H1 (cell line): ENCODE data around the gene PAX4. TPM values are rescaled to one million over a fixed set of nuclear protein-coding genes. Genes with fewer than 3 reads are reported as not detected.

Source experiments
- CTCF ChIA-PET: fragments of 300-600 bp; sonication (Branson Sonifier 250); formaldehyde crosslinking; loops from one replicate; lab custom pipeline; 2021; ENCODE audit not compliant: partially characterized antibody; lab: Charles Lee
- POLR2A ChIA-PET: fragments of 300-600 bp; sonication (Branson Sonifier 250); formaldehyde crosslinking; loops from one replicate; lab custom pipeline; 2021; ENCODE audit warnings: inconsistent platforms; ENCODE audit not compliant: partially characterized antibody; lab: Charles Lee
- DNase-seq, 2 experiments: peaks; one replicate each; pipeline versions ENCODE4 v3.0.0 to v3.0.0-alpha.2; 2010 to 2022; ENCODE audit warnings: low spot score in 2 of 2, low read depth in 1 of 2, mixed read lengths in 1 of 2
- FAIRE-seq: peaks from 2 replicates; lab custom pipeline; 2011; peaks lifted over from hg19 to GRCh38; lab: Jason Lieb, UNC
- H2AFZ ChIP-seq: 2 replicates; pipeline ENCODE4 v1.8.1; 2012; ENCODE audit warnings: low read length, inconsistent platforms
- H2AK5ac ChIP-seq: 2 replicates; pipeline ENCODE4 v1.6.1; 2013; ENCODE audit warnings: low read depth, low read length
- H2BK120ac ChIP-seq: replicated peaks from 2 replicates; pipeline ENCODE3; 2013; ENCODE audit warnings: low read depth, low read length, inconsistent platforms
- H2BK12ac ChIP-seq: 2 replicates; pipeline ENCODE4 v1.6.1; 2013; ENCODE audit warnings: low read depth, low read length
- H2BK15ac ChIP-seq: 2 replicates; pipeline ENCODE4 v1.6.1; 2013; ENCODE audit warnings: low read length
- H2BK20ac ChIP-seq: 2 replicates; pipeline ENCODE4 v1.6.1; 2013; ENCODE audit warnings: low read length
- H2BK5ac ChIP-seq: 2 replicates; pipeline ENCODE4 v1.6.1; 2013; ENCODE audit warnings: low read depth, low read length
- H3K14ac ChIP-seq: 2 replicates; pipeline ENCODE4 v1.6.1; 2013; ENCODE audit warnings: inconsistent platforms; ENCODE audit not compliant: insufficient read length
- H3K18ac ChIP-seq: 2 replicates; pipeline ENCODE4 v1.6.1; 2013; ENCODE audit warnings: low read length; ENCODE audit errors: extremely low read depth
- H3K23ac ChIP-seq: 2 replicates; pipeline ENCODE4 v1.6.1; 2013; ENCODE audit warnings: inconsistent platforms; ENCODE audit not compliant: insufficient read length
- H3K23me2 ChIP-seq: 2 replicates; pipeline ENCODE4 v1.6.1; 2013; ENCODE audit warnings: low read depth, low read length
- H3K27ac ChIP-seq: 2 replicates; pipeline ENCODE4 v1.6.1; 2011; ENCODE audit warnings: low read depth, low read length, inconsistent platforms
- H3K27me3 ChIP-seq, 4 experiments: replicated peaks in 1 of 4; 1 replicate in 1 of 4; 2 replicates in 3 of 4; pipeline versions ENCODE4 v1.6.1 to v1.8.1; 2011 to 2013; ENCODE audit warnings: low read length in 3 of 4, mild to moderate bottlenecking in 3 of 4, inconsistent platforms in 2 of 4, mixed read lengths in 2 of 4, moderate library complexity in 1 of 4; ENCODE audit not compliant: control insufficient read depth in 3 of 4, insufficient read depth in 3 of 4; ENCODE audit errors: extremely low read depth in 1 of 4
- H3K36me3 ChIP-seq, 4 experiments: 2 replicates each; pipeline versions ENCODE4 v1.6.1 to v1.8.1; 2011 to 2013; ENCODE audit warnings: mild to moderate bottlenecking in 4 of 4, low read length in 3 of 4, moderate library complexity in 2 of 4, control low read depth in 1 of 4, inconsistent platforms in 1 of 4; ENCODE audit not compliant: insufficient read depth in 4 of 4, control insufficient read depth in 2 of 4
- H3K4ac ChIP-seq: replicated peaks from 2 replicates; pipeline ENCODE3; 2013; ENCODE audit warnings: low read length, low read depth, mixed read lengths, inconsistent platforms; ENCODE audit not compliant: insufficient read length
- H3K4me1 ChIP-seq, 4 experiments: replicated peaks in 1 of 4; 1 replicate in 1 of 4; 2 replicates in 3 of 4; pipeline versions ENCODE4 v1.6.1 to v1.8.1; 2011 to 2013; ENCODE audit warnings: low read length in 3 of 4, inconsistent platforms in 2 of 4, mixed read lengths in 1 of 4; ENCODE audit not compliant: insufficient read depth in 4 of 4, control insufficient read depth in 3 of 4
- H3K4me2 ChIP-seq, 2 experiments: 2 replicates each; pipeline versions ENCODE4 v1.6.1 to v1.8.1; 2011 to 2013; ENCODE audit warnings: low read depth in 2 of 2, low read length in 2 of 2, control low read depth in 1 of 2, inconsistent platforms in 1 of 2, mild to moderate bottlenecking in 1 of 2; ENCODE audit not compliant: insufficient read depth in 1 of 2
- H3K4me3 ChIP-seq, 4 experiments: fragments of 200-600, 300-600 bp in 1 of 4; sonication (generic), shearing (Covaris generic), sonication (Bioruptor Twin) in 1 of 4; 2 replicates each; pipeline versions ENCODE4 v1.5.1 to v1.8.1; 2011 to 2016; ENCODE audit warnings: low read length in 4 of 4, low read depth in 3 of 4, control low read depth in 2 of 4, inconsistent platforms in 2 of 4, mild to moderate bottlenecking in 2 of 4, mixed read lengths in 1 of 4, moderate library complexity in 1 of 4; ENCODE audit not compliant: insufficient read depth in 2 of 4; ENCODE audit errors: extremely low read depth in 1 of 4
- H3K56ac ChIP-seq: replicated peaks from 2 replicates; pipeline ENCODE3; 2013; ENCODE audit warnings: low read depth, mild to moderate bottlenecking, mixed read lengths, low read length, inconsistent platforms; ENCODE audit not compliant: insufficient read length
- H3K79me1 ChIP-seq: 2 replicates; pipeline ENCODE4 v1.6.1; 2013; ENCODE audit warnings: low read depth, low read length, control low read depth
- H3K79me2 ChIP-seq, 2 experiments: 2 replicates each; pipeline versions ENCODE4 v1.6.1 to v1.8.1; 2012 to 2013; ENCODE audit warnings: low read length in 2 of 2, mild to moderate bottlenecking in 2 of 2, inconsistent platforms in 1 of 2; ENCODE audit not compliant: insufficient read depth in 2 of 2, control insufficient read depth in 1 of 2
- H3K9ac ChIP-seq, 4 experiments: replicated peaks in 1 of 4; 1 replicate in 1 of 4; 2 replicates in 3 of 4; pipeline versions ENCODE4 v1.6.1 to v1.8.1; 2011 to 2013; ENCODE audit warnings: low read depth in 3 of 4, low read length in 3 of 4, control low read depth in 2 of 4, mild to moderate bottlenecking in 2 of 4, moderate library complexity in 2 of 4, inconsistent platforms in 1 of 4; ENCODE audit errors: extremely low read depth in 1 of 4
- H3K9me3 ChIP-seq, 2 experiments: 2 replicates each; pipeline versions ENCODE4 v1.6.1 to v1.8.1; 2012 to 2013; ENCODE audit warnings: mild to moderate bottlenecking in 2 of 2, moderate library complexity in 2 of 2, control low read depth in 1 of 2, inconsistent platforms in 1 of 2, low read depth in 1 of 2, low read length in 1 of 2, mixed read lengths in 1 of 2; ENCODE audit not compliant: insufficient read depth in 2 of 2
- H4K20me1 ChIP-seq, 2 experiments: replicated peaks in 1 of 2; 2 replicates each; pipeline versions ENCODE3 to v1.8.1; 2011 to 2013; ENCODE audit warnings: inconsistent platforms in 2 of 2, low read length in 2 of 2, mild to moderate bottlenecking in 1 of 2; ENCODE audit not compliant: insufficient read depth in 2 of 2, control insufficient read depth in 1 of 2
- H4K5ac ChIP-seq: 2 replicates; pipeline ENCODE4 v1.6.1; 2013; ENCODE audit warnings: low read length, low read depth, mixed read lengths, inconsistent platforms; ENCODE audit not compliant: insufficient read length
- H4K8ac ChIP-seq: 2 replicates; pipeline ENCODE4 v1.8.0; 2013; ENCODE audit warnings: mild to moderate bottlenecking, moderate library complexity, low read length, inconsistent platforms; ENCODE audit not compliant: insufficient read depth; ENCODE audit errors: extremely low read depth
- H4K91ac ChIP-seq: replicated peaks from 2 replicates; pipeline ENCODE3; 2013; ENCODE audit warnings: low read length, mixed read lengths, inconsistent platforms; ENCODE audit not compliant: insufficient read length
- CTCF ChIP-seq, 3 experiments: IDR thresholded peaks; 1 replicate in 2 of 3; 2 replicates in 1 of 3; pipeline versions ENCODE4 v1.5.1 to v1.6.1; 2011; ENCODE audit warnings: low read length in 3 of 3, mild to moderate bottlenecking in 3 of 3, inconsistent platforms in 2 of 3, low read depth in 1 of 3, moderate library complexity in 1 of 3; ENCODE audit not compliant: insufficient read depth in 1 of 3; ENCODE audit errors: control extremely low read depth in 1 of 3
- polyA plus RNA-seq, 7 experiments: library from polyadenylated mRNA; depleted of rRNA in 3 of 7; stranded (reverse) in 5 of 7; unstranded in 2 of 7; fragments of >200 nt in 5 of 7; fragments of 200-250 nt in 2 of 7; gene quantifications; 1 replicate in 5 of 7; 2 replicates in 1 of 7; 4 replicates in 1 of 7; pipeline versions ENCODE4 v1.2.1 to v1.2.3, GENCODE V29; 2011 to 2013; ENCODE audit warnings: missing spikeins in 2 of 7, mixed read lengths in 2 of 7
- total RNA-seq: library from RNA; stranded (reverse); fragmentation: NEBNext Ultra II Directional; extraction: Animal tissue kit (Norgen Biotek cat#: 25700); gene quantifications from 2 replicates; pipeline ENCODE4 v1.2.1, GENCODE V29; 2021

Gene PAX4
- total and polyA plus RNA-seq, 2 of the 8 experiments (the other 6 are each of a cell fraction or from before 2014, with no cell fraction given) = 0.20 TPM; not detected in 1

- H4K20me1 ChIP-seq = no peaks in the 10 kb centered on the region
- no peak overlapping the region for H3K4me2 ChIP-seq
- no peak overlapping the region for H4K5ac ChIP-seq
- no peak overlapping the region for H2AFZ ChIP-seq
- no peak overlapping the region for H4K91ac ChIP-seq
- no peak overlapping the region for H2BK120ac ChIP-seq
- DNase-seq (no peak), FAIRE-seq (no peak)
- H2BK15ac ChIP-seq = no peak overlapping the region
- H3K56ac ChIP-seq = no peak overlapping the region
- no peaks in the 10 kb centered on the region for H3K9me3 ChIP-seq
- H3K4me3 ChIP-seq = no peak overlapping the region
- H3K79me2 ChIP-seq = no peaks in the 10 kb centered on the region
- no peak overlapping the region for H2AK5ac ChIP-seq
- CTCF ChIA-PET = interaction anchor here (0.7 to 6.7 kb wide), 5 partner anchors 9 to 346 kb away, joined by 3 to 71 read pairs (median 4); no protein-coding TSS in a partner anchor
- no peaks in the 10 kb centered on the region; a peak in 2 of 7 replicates for H3K27me3 ChIP-seq
- H2BK12ac ChIP-seq = no peak overlapping the region
- no peak overlapping the region for H2BK5ac ChIP-seq
- no peak for TF ChIP-seq CTCF (IDR thresholded peaks at IDR 0.05; ENCODE audit: control extremely low read depth in 1 of 3, insufficient read depth in 1 of 3, low read depth in 1 of 3, low read length in 3 of 3)
- TF ChIP-seq, all 59 proteins: peak for 0
- H4K8ac ChIP-seq = no peak overlapping the region
- no peaks in the 10 kb centered on the region for H3K36me3 ChIP-seq
- POLR2A ChIA-PET = interaction anchor here (0.7 kb wide), 1 partner anchor 453 kb away, joined by 4 read pairs; no protein-coding TSS in a partner anchor
- H3K4me1 ChIP-seq = no peaks in the 10 kb centered on the region
- no peak overlapping the region for H2BK20ac ChIP-seq
- no peaks in the 10 kb centered on the region for H3K79me1 ChIP-seq
- no peak overlapping the region for H3K4ac ChIP-seq
- no peak overlapping the region for H3K9ac ChIP-seq
- H3K18ac ChIP-seq = no peak overlapping the region
- H3K23me2 ChIP-seq = no peaks in the 10 kb centered on the region
- H3K27ac ChIP-seq = no peak overlapping the region
- no peak overlapping the region for H3K14ac ChIP-seq
- no peak overlapping the region for H3K23ac ChIP-seq
Measured at GRCh38 chr7:127638197-127638596, 20.3 kb upstream of the PAX4 start.
